HL-60 (cell line): ENCODE results near the gene CLCNKA.

ENCODE experiments used
- DNase-seq, 2 experiments: peaks; one replicate each; pipeline ENCODE4 v3.0.0-alpha.2; 2010 to 2020; ENCODE audit warnings: low read depth in 1 of 2, low spot score in 1 of 2
- H3K27ac ChIP-seq: fragments of 250-450 bp; sonication (Bioruptor Pico); replicated peaks from 2 replicates; pipeline ENCODE4 v1.5.1; 2020; ENCODE audit warnings: mild to moderate bottlenecking, moderate library complexity
- H3K27me3 ChIP-seq: fragments of 250-450 bp; sonication (Bioruptor Pico); 2 replicates; pipeline ENCODE4 v1.5.1; 2021; ENCODE audit warnings: mild to moderate bottlenecking, moderate library complexity; ENCODE audit not compliant: insufficient read depth, poor library complexity, severe bottlenecking
- H3K4me3 ChIP-seq: replicated peaks from 2 replicates; pipeline ENCODE4 v1.5.1; 2011; ENCODE audit warnings: mild to moderate bottlenecking, control low read depth, low read length; ENCODE audit not compliant: insufficient read depth
- CTCF ChIP-seq: IDR thresholded peaks from one replicate; pipeline ENCODE4 v1.5.1; 2011; ENCODE audit warnings: low read length, control low read depth, inconsistent platforms; ENCODE audit not compliant: insufficient read depth
- GABPA ChIP-seq: IDR thresholded peaks from 2 replicates; pipeline ENCODE4 v1.6.1; 2012; ENCODE audit warnings: low read depth
- POLR2AphosphoS5 ChIP-seq: IDR thresholded peaks from 2 replicates; pipeline ENCODE4 v1.6.1; 2012; ENCODE audit warnings: low read depth
- REST ChIP-seq: IDR thresholded peaks from 2 replicates; pipeline ENCODE4 v1.6.1; 2012; ENCODE audit warnings: low read depth; ENCODE audit not compliant: insufficient replicate concordance
- SPI1 ChIP-seq: IDR thresholded peaks from 2 replicates; pipeline ENCODE4 v1.6.1; 2012; ENCODE audit warnings: low read depth, mild to moderate bottlenecking, borderline replicate concordance

Gene CLCNKA

GRCh38 chr1:16076865-16077238 lies 55.0 kb downstream of the CLCNKA start:
- H3K27ac ChIP-seq: no peak overlapping the region
- no peak overlapping the region for H3K4me3 ChIP-seq
- TF ChIP-seq SPI1 (no peak), REST (no peak), CTCF (no peak), POLR2AphosphoS5 (no peak), GABPA (no peak)
- DNase-seq: no peak
- peaks cover 23% of the 10 kb centered on the region for H3K27me3 ChIP-seq

- Histone ChIP-seq H3K27ac (no peak overlapping the region), H3K27me3 (peaks cover 15% of the 10 kb centered on the region), H3K4me3 (no peak overlapping the region)
- TF ChIP-seq SPI1 (no peak), REST (no peak), POLR2AphosphoS5 (no peak), CTCF (no peak)
- DNase-seq: no peak
Measured at GRCh38 chr1:16077406-16078245, 55.8 kb downstream of the CLCNKA start.

GRCh38 chr1:16078925-16079656 lies 57.3 kb downstream of the CLCNKA start:
- DNase-seq: peak in 1 of 2 experiments; percentile 53
- Histone ChIP-seq H3K27me3 (peaks cover 5% of the 10 kb centered on the region), H3K27ac (no peak overlapping the region), H3K4me3 (no peak overlapping the region; the same call in 1 of the 2 replicates)
- no peak for TF ChIP-seq REST
- TF ChIP-seq CTCF: peak; percentile 79
